HepG2 (cell line): ENCODE data around the gene IQSEC1. TPM values are rescaled to one million over a fixed set of nuclear protein-coding genes. Genes with fewer than 3 reads are reported as not detected.

ENCODE experiments used
- ATAC-seq: fragments of 200-7000 bp; cut with Tn5 transposase; 3 replicates; pipeline ENCODE4 v1.9.1; 2020; ENCODE audit warnings: mild to moderate bottlenecking, moderate library complexity
- BruUV-seq: library from RNA; stranded (reverse); fragments of 400-500 nt; replicated peaks from 2 replicates; lab custom pipeline; 2021; lab: Mats Ljungman, UMichigan
- CTCF ChIA-PET: fragments of 300-600 bp; formaldehyde crosslinking; extraction: SDS; loops from one replicate; lab custom pipeline; 2021; ENCODE audit warnings: low total read pairs, inconsistent platforms, low intra/inter-chr PET ratio; lab: Yijun Ruan, JAX
- POLR2A ChIA-PET: fragments of 350-600 bp; sonication (Branson Sonifier 250); formaldehyde crosslinking; loops from one replicate; lab custom pipeline; 2020; ENCODE audit warnings: antibody characterized with exemption, inconsistent platforms; lab: Yijun Ruan, JAX
- DNase-seq: peaks from one replicate; pipeline ENCODE4 v3.0.0-alpha.2; 2015; ENCODE audit warnings: low spot score
- FAIRE-seq: peaks from 3 replicates; lab custom pipeline; 2011; peaks lifted over from hg19 to GRCh38; lab: Jason Lieb, UNC
- H2AFZ ChIP-seq: one replicate; pipeline ENCODE4 v1.6.1; 2011; ENCODE audit warnings: low read length, inconsistent platforms
- H3K27ac ChIP-seq: fragments of 300-600 bp; 3 replicates; pipeline ENCODE4 v1.8.0; 2011; ENCODE audit warnings: mixed run types, mild to moderate bottlenecking, mixed read lengths, low read length, inconsistent platforms; ENCODE audit not compliant: insufficient read depth; ENCODE audit errors: extremely low read length
- H3K27me3 ChIP-seq, 2 experiments: fragments of 200-600 bp in 1 of 2; 2 replicates in 1 of 2; 3 replicates in 1 of 2; pipeline versions ENCODE4 v1.6.0 to v1.8.0; 2011; ENCODE audit warnings: low read length in 2 of 2, mild to moderate bottlenecking in 2 of 2, moderate library complexity in 2 of 2, inconsistent platforms in 1 of 2; ENCODE audit not compliant: insufficient read depth in 2 of 2, control insufficient read depth in 1 of 2
- H3K36me3 ChIP-seq, 2 experiments: fragments of 200-600 bp in 1 of 2; replicated peaks in 1 of 2; 2 replicates in 1 of 2; 3 replicates in 1 of 2; pipeline versions ENCODE4 v1.5.1 to v1.8.0; 2011; ENCODE audit warnings: low read length in 2 of 2, inconsistent platforms in 1 of 2; ENCODE audit not compliant: insufficient read depth in 2 of 2, control insufficient read depth in 1 of 2
- H3K4me1 ChIP-seq: 2 replicates; pipeline ENCODE4 v1.5.1; 2012; ENCODE audit warnings: low read length, inconsistent platforms; ENCODE audit not compliant: insufficient read depth
- H3K4me2 ChIP-seq: 2 replicates; pipeline ENCODE4 v1.6.0; 2011; ENCODE audit warnings: low read depth, low read length, inconsistent platforms
- H3K4me3 ChIP-seq, 3 experiments: fragments of 200-600 bp in 1 of 3; sonication (generic), shearing (Covaris generic) in 1 of 3; replicated peaks in 1 of 3; 2 replicates each; pipeline ENCODE4 v1.5.1; 2011 to 2016; ENCODE audit warnings: low read length in 3 of 3, inconsistent platforms in 2 of 3, low read depth in 2 of 3, mild to moderate bottlenecking in 2 of 3, control low read depth in 1 of 3, mixed read lengths in 1 of 3; ENCODE audit not compliant: insufficient read depth in 1 of 3
- H3K79me2 ChIP-seq: one replicate; pipeline ENCODE4 v1.6.1; 2011; ENCODE audit warnings: low read length, inconsistent platforms; ENCODE audit not compliant: insufficient read depth
- H3K9ac ChIP-seq: 2 replicates; pipeline ENCODE4 v1.6.0; 2011; ENCODE audit warnings: mild to moderate bottlenecking, low read depth, low read length, inconsistent platforms; ENCODE audit not compliant: insufficient read depth
- H3K9me3 ChIP-seq: 2 replicates; pipeline ENCODE4 v1.5.1; 2012; ENCODE audit warnings: mild to moderate bottlenecking, low read length
- H4K20me1 ChIP-seq: 2 replicates; pipeline ENCODE4 v1.6.0; 2011; ENCODE audit warnings: inconsistent platforms, mild to moderate bottlenecking, low read length, moderate library complexity; ENCODE audit not compliant: insufficient read depth
- MAFK ChIP-seq, 2 experiments: IDR thresholded peaks in 1 of 2; conservative IDR thresholded peaks in 1 of 2; 2 replicates each; pipeline ENCODE4 v1.6.1; 2011; ENCODE audit warnings: improper control_type of control experiment in 2 of 2, low read length in 2 of 2
- MAZ ChIP-seq, 2 experiments: sonication (generic) in 1 of 2; formaldehyde crosslinking in 1 of 2; IDR thresholded peaks; 2 replicates each; pipeline versions ENCODE4 v1.5.0 to v1.6.1; 2012 to 2020; ENCODE audit warnings: low read depth in 2 of 2, mild to moderate bottlenecking in 2 of 2, borderline replicate concordance in 1 of 2, improper control_type of control experiment in 1 of 2, low read length in 1 of 2, missing genetic modification reagents in 1 of 2, moderate library complexity in 1 of 2
- ZNF292 ChIP-seq: sonication (generic); formaldehyde crosslinking; IDR thresholded peaks from 2 replicates; pipeline ENCODE4 v1.8.1; 2022; ENCODE audit warnings: mild to moderate bottlenecking, low read depth, missing genetic modification reagents, borderline replicate concordance
- WGBS: methylation state at CpG from one replicate; pipeline ENCODE4 v1.1.6; 2017; ENCODE audit warnings: low lambda C conversion rate; 5-methylcytosine and 5-hydroxymethylcytosine counted together
- in situ Hi-C: cut with HindIII; loops from 2 replicates; pipeline ENCODE4 v1.10.0; 2017; ENCODE audit warnings: low pct_unique_long_range_greater_than_20kb; ENCODE audit not compliant: extremely low pct_ligation_motif_present
- intact Hi-C: fragments of 100-400 bp; cut with micrococcal nuclease; formaldehyde crosslinking; loops from one replicate; pipeline ENCODE4 v1.10.0; 2022; ENCODE audit not compliant: unreplicated experiment
- polyA plus RNA-seq, 8 experiments: library from polyadenylated mRNA; depleted of rRNA in 3 of 8; stranded (reverse) in 7 of 8; unstranded in 1 of 8; fragments of >200 nt; fragmentation: Illumina TruSeq in 4 of 8; extraction: Trizol in 4 of 8; gene quantifications; 2 replicates each; pipeline versions ENCODE4 v1.2.1 to v1.2.3, GENCODE V29; 2011 to 2016; ENCODE audit warnings: low read depth in 4 of 8, missing spikeins in 1 of 8, mixed read lengths in 1 of 8; ENCODE audit not compliant: insufficient read depth in 1 of 8
- total RNA-seq, 5 experiments: library from RNA; depleted of rRNA; stranded (reverse); fragments of >200 nt; fragmentation: Illumina TruSeq; extraction: Trizol; gene quantifications; 2 replicates each; pipeline ENCODE4 v1.2.3, GENCODE V29; 2016; ENCODE audit warnings: low read depth in 1 of 5
- TF ChIP-seq, protein P1 (sequence below): sonication (generic); formaldehyde crosslinking; IDR thresholded peaks from 2 replicates; pipeline ENCODE4 v1.9.0; 2021; ENCODE audit warnings: missing genetic modification reagents, borderline replicate concordance
- TF ChIP-seq, protein P2 (sequence below): sonication (generic); formaldehyde crosslinking; IDR thresholded peaks from 2 replicates; pipeline ENCODE4 v1.5.0; 2020; ENCODE audit warnings: mild to moderate bottlenecking, missing genetic modification reagents, borderline replicate concordance

The IQSEC1 gene
- total and polyA plus RNA-seq, 2 of the 13 experiments (the other 11 are each of a cell fraction or from before 2014, with no cell fraction given), result 17.4 to 20.2 TPM

DNA sequence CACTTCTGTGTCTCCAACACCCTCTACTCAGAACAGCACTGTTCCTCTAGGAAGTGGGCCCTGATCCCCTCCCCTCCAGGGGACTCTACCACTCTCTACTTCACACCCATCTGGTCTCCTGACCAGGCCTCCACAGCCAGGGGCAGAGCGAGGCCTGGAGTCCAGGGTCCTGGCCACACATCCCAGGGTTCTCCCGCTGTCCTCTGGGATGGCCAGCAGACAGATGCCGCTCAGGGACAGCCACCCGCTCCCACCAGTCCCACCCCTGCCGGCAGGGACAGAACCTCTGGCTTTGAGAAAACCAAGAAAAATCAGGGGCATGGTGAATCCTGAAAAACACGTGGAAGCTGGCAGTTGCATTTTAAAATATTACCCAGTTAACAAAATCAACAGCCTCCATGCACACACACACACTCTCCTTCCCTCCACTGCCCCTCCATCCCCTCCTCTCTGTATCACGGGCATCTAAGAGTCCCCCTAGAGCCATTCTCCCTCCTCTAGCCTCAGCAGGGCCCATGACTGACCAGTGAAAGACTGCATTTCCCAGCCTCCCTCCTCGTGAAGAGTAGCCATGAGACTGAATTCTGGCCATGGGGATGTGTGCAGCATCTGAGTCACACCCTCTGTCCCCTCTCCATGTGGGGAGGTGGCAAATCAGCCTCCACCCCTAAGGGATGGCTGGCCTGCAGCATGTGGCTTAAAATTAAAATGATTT, 32.1 kb upstream of the IQSEC1 start (continued):
- TF ChIP-seq, protein P1, sequence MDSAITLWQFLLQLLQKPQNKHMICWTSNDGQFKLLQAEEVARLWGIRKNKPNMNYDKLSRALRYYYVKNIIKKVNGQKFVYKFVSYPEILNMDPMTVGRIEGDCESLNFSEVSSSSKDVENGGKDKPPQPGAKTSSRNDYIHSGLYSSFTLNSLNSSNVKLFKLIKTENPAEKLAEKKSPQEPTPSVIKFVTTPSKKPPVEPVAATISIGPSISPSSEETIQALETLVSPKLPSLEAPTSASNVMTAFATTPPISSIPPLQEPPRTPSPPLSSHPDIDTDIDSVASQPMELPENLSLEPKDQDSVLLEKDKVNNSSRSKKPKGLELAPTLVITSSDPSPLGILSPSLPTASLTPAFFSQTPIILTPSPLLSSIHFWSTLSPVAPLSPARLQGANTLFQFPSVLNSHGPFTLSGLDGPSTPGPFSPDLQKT (CRISPR knock-in tag), result no peak

DNA sequence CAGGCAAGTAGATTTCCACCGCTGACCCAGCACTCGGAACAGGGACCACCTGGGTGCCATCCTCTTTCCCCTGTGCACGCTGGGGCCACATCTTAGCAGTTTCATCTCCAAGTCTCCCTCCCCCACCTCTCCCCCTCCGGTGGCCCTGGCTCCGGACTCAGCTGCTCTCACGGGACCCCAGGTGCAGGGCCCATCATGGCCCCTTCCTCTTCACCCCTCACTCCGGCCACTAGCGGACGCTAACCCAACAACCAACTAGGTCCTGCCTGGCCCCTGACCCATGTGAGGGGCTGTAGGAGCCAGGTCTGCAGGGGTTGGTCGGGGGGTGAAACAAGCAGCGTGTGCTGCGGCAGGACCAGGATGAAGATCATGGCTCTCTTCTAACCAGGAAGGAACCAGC, 31.3 kb upstream of the IQSEC1 start:
- H3K27ac ChIP-seq, result no peak overlapping the region
- no peak overlapping the region for H3K9ac ChIP-seq
- no TSS peak for BruUV-seq
- FAIRE-seq, result no peak
- POLR2A ChIA-PET, result no interaction called here
- H2AFZ ChIP-seq, result no peak overlapping the region
- no peak overlapping the region for H3K4me2 ChIP-seq
- in situ Hi-C loops, result no loop called here
- no peaks in the 10 kb centered on the region for H3K9me3 ChIP-seq
- no peak for ATAC-seq
- TF ChIP-seq MAZ (IDR thresholded peaks at IDR 0.05; ENCODE audit: borderline replicate concordance, low read depth, low read length) (no peak), MAZ (CRISPR knock-in tag; IDR thresholded peaks at IDR 0.05; ENCODE audit: low read depth) (no peak), MAFK (conservative IDR thresholded peaks at IDR 0.05 in 1 of 2, IDR thresholded peaks at IDR 0.05 in 1 of 2; ENCODE audit: low read length in 2 of 2) (no peak), ZNF292 (no peak)
- TF ChIP-seq, protein P2, sequence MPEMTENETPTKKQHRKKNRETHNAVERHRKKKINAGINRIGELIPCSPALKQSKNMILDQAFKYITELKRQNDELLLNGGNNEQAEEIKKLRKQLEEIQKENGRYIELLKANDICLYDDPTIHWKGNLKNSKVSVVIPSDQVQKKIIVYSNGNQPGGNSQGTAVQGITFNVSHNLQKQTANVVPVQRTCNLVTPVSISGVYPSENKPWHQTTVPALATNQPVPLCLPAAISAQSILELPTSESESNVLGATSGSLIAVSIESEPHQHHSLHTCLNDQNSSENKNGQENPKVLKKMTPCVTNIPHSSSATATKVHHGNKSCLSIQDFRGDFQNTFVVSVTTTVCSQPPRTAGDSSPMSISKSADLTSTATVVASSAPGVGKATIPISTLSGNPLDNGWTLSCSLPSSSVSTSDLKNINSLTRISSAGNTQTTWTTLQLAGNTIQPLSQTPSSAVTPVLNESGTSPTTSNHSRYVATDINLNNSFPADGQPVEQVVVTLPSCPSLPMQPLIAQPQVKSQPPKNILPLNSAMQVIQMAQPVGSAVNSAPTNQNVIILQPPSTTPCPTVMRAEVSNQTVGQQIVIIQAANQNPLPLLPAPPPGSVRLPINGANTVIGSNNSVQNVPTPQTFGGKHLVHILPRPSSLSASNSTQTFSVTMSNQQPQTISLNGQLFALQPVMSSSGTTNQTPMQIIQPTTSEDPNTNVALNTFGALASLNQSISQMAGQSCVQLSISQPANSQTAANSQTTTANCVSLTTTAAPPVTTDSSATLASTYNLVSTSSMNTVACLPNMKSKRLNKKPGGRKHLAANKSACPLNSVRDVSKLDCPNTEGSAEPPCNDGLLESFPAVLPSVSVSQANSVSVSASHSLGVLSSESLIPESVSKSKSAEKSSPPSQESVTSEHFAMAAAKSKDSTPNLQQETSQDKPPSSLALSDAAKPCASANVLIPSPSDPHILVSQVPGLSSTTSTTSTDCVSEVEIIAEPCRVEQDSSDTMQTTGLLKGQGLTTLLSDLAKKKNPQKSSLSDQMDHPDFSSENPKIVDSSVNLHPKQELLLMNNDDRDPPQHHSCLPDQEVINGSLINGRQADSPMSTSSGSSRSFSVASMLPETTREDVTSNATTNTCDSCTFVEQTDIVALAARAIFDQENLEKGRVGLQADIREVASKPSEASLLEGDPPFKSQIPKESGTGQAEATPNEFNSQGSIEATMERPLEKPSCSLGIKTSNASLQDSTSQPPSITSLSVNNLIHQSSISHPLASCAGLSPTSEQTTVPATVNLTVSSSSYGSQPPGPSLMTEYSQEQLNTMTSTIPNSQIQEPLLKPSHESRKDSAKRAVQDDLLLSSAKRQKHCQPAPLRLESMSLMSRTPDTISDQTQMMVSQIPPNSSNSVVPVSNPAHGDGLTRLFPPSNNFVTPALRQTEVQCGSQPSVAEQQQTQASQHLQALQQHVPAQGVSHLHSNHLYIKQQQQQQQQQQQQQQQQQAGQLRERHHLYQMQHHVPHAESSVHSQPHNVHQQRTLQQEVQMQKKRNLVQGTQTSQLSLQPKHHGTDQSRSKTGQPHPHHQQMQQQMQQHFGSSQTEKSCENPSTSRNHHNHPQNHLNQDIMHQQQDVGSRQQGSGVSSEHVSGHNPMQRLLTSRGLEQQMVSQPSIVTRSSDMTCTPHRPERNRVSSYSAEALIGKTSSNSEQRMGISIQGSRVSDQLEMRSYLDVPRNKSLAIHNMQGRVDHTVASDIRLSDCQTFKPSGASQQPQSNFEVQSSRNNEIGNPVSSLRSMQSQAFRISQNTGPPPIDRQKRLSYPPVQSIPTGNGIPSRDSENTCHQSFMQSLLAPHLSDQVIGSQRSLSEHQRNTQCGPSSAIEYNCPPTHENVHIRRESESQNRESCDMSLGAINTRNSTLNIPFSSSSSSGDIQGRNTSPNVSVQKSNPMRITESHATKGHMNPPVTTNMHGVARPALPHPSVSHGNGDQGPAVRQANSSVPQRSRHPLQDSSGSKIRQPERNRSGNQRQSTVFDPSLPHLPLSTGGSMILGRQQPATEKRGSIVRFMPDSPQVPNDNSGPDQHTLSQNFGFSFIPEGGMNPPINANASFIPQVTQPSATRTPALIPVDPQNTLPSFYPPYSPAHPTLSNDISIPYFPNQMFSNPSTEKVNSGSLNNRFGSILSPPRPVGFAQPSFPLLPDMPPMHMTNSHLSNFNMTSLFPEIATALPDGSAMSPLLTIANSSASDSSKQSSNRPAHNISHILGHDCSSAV, result no peak
- TF ChIP-seq, all 625 proteins: peak for 0
- WGBS, result 93% methylated on average over 12 of the region's 12 CpGs
- intact Hi-C loops, result no loop called here
- Histone ChIP-seq H3K79me2 (no peaks in the 10 kb centered on the region), H3K4me3 (no peak overlapping the region), H3K4me1 (peaks cover 19% of the 10 kb centered on the region), H4K20me1 (peaks cover 6% of the 10 kb centered on the region; the same call in 1 of the 2 replicates), H3K36me3 (0 out of 5 replicates have a peak, but pooled peaks cover 0 to 1% of the 10 kb centered on the region in 2 experiments), H3K27me3 (no peaks in the 10 kb centered on the region)
- CTCF ChIA-PET, result no interaction called here
- DNase-seq, result no peak
